ENCODE measurements around the gene TBC1D17.
A peak's percentile ranks its signal among the peaks of the same experiment; 100 is the strongest.

TBC1D17 gene

GRCh38 chr19:49848938-49849337 is 28.6 kb upstream of the TBC1D17 start:
- TF ChIP-seq CTCF (IDR thresholded peaks at IDR 0.05) (no peak), ZFX (IDR thresholded peaks at IDR 0.05; ENCODE audit: borderline replicate concordance) (no peak)
- peak overlapping the region; percentile 12; the same call in 1 of the 2 replicates for H3K27ac ChIP-seq

GRCh38 chr19:49849433-49850220 is 27.9 kb upstream of the TBC1D17 start:
- TF ChIP-seq ZFX (IDR thresholded peaks at IDR 0.05; ENCODE audit: borderline replicate concordance) (no peak), CTCF (IDR thresholded peaks at IDR 0.05) (no peak)
- H3K27ac ChIP-seq: peak overlapping the region; percentile 96

- TF ChIP-seq CTCF (IDR thresholded peaks at IDR 0.05) (no peak), ZFX (IDR thresholded peaks at IDR 0.05; ENCODE audit: borderline replicate concordance) (no peak)
- H3K27ac ChIP-seq: peak overlapping the region; percentile 96
These were observed 27.3 kb upstream of the TBC1D17 start for GRCh38 chr19:49850221-49850486.

GRCh38 chr19:49850487-49851342 is 26.8 kb upstream of the TBC1D17 start, which contains the start of gene PTOV1:
Gene PTOV1 (plus strand): TSS chr19:49851159.
- TF ChIP-seq CTCF (IDR thresholded peaks at IDR 0.05): no peak
- TF ChIP-seq ZFX (IDR thresholded peaks at IDR 0.05; ENCODE audit: borderline replicate concordance): no peak
- H3K27ac ChIP-seq: peak within 1 kb of the TSS; percentile 96

GRCh38 chr19:49851456-49852259 is 25.8 kb upstream of the TBC1D17 start:
- TF ChIP-seq ZFX (IDR thresholded peaks at IDR 0.05; ENCODE audit: borderline replicate concordance) (no peak), CTCF (IDR thresholded peaks at IDR 0.05) (no peak)

GRCh38 chr19:49852631-49853126 is 24.8 kb upstream of the TBC1D17 start:
- TF ChIP-seq ZFX (IDR thresholded peaks at IDR 0.05; ENCODE audit: borderline replicate concordance): no peak
- peak overlapping the region; percentile 96 for H3K27ac ChIP-seq

More at GRCh38 chr19:49851456-49852259, 25.8 kb upstream of the TBC1D17 start:
- H3K27ac ChIP-seq: peak overlapping the region; percentile 96

- no peak for TF ChIP-seq ZFX (IDR thresholded peaks at IDR 0.05; ENCODE audit: borderline replicate concordance)
- no peak for TF ChIP-seq CTCF (IDR thresholded peaks at IDR 0.05)
- peak overlapping the region; percentile 96 for H3K27ac ChIP-seq
These were observed 23.6 kb upstream of the TBC1D17 start for GRCh38 chr19:49853852-49854377.
